Astrocyte (in vitro differentiated cells and primary cell): Measurements from ENCODE around the gene FUZ. TPM values are rescaled to one million over a fixed set of nuclear protein-coding genes. Genes with fewer than 3 reads are reported as not detected.

ENCODE experiments used
- DNase-seq: peaks from one replicate; pipeline ENCODE4 v3.0.0-alpha.2; 2010; ENCODE audit warnings: low read depth
- FAIRE-seq: peaks from 2 replicates; lab custom pipeline; 2011; peaks lifted over from hg19 to GRCh38; lab: Jason Lieb, UNC
- H2AFZ ChIP-seq: 2 replicates; pipeline ENCODE4 v1.6.0; 2012; ENCODE audit warnings: low read depth, low read length, inconsistent platforms
- H3K27ac ChIP-seq: 2 replicates; pipeline ENCODE4 v1.5.1; 2011; ENCODE audit warnings: low read depth, low read length, inconsistent platforms
- H3K27me3 ChIP-seq: 2 replicates; pipeline ENCODE4 v1.6.0; 2011; ENCODE audit warnings: low read length, inconsistent platforms; ENCODE audit not compliant: insufficient read depth
- H3K36me3 ChIP-seq: 2 replicates; pipeline ENCODE4 v1.5.1; 2011; ENCODE audit warnings: low read length, inconsistent platforms; ENCODE audit not compliant: insufficient read depth
- H3K4me1 ChIP-seq: 2 replicates; pipeline ENCODE4 v1.5.1; 2011; ENCODE audit warnings: low read length, inconsistent platforms; ENCODE audit not compliant: insufficient read depth
- H3K4me2 ChIP-seq: 2 replicates; pipeline ENCODE4 v1.6.0; 2012; ENCODE audit warnings: low read length, inconsistent platforms
- H3K4me3 ChIP-seq: 2 replicates; pipeline ENCODE4 v1.5.1; 2011; ENCODE audit warnings: low read depth, mild to moderate bottlenecking, low read length, inconsistent platforms; ENCODE audit not compliant: insufficient read depth
- H3K79me2 ChIP-seq: 2 replicates; pipeline ENCODE4 v1.6.0; 2012; ENCODE audit warnings: mild to moderate bottlenecking, low read length, inconsistent platforms; ENCODE audit not compliant: insufficient read depth
- H3K9ac ChIP-seq: 2 replicates; pipeline ENCODE4 v1.6.0; 2012; ENCODE audit warnings: mild to moderate bottlenecking, low read length, inconsistent platforms
- H3K9me3 ChIP-seq: 2 replicates; pipeline ENCODE4 v1.5.1; 2012; ENCODE audit warnings: low read depth, mild to moderate bottlenecking, low read length, inconsistent platforms; ENCODE audit not compliant: insufficient read depth
- H4K20me1 ChIP-seq: 2 replicates; pipeline ENCODE4 v1.6.0; 2012; ENCODE audit warnings: low read length, inconsistent platforms; ENCODE audit not compliant: insufficient read depth
- H3K27ac Mint-ChIP-seq: one replicate; pipeline ENCODE4 v1.8.0; 2021; ENCODE audit warnings: mild to moderate bottlenecking, mixed read lengths; ENCODE audit not compliant: unreplicated experiment
- H3K27me3 Mint-ChIP-seq: one replicate; pipeline ENCODE4 v1.8.0; 2021; ENCODE audit warnings: low read depth, mixed read lengths; ENCODE audit not compliant: unreplicated experiment
- H3K36me3 Mint-ChIP-seq: one replicate; pipeline ENCODE4 v1.8.0; 2021; ENCODE audit warnings: low read depth, mixed read lengths; ENCODE audit not compliant: unreplicated experiment
- H3K4me1 Mint-ChIP-seq: one replicate; pipeline ENCODE4 v1.8.0; 2021; ENCODE audit warnings: low read depth, mixed read lengths; ENCODE audit not compliant: unreplicated experiment
- H3K4me3 Mint-ChIP-seq: one replicate; pipeline ENCODE4 v1.8.0; 2021; ENCODE audit warnings: mild to moderate bottlenecking, moderate library complexity, mixed read lengths; ENCODE audit not compliant: unreplicated experiment
- H3K9me3 Mint-ChIP-seq: one replicate; pipeline ENCODE4 v1.8.0; 2021; ENCODE audit warnings: mild to moderate bottlenecking, mixed read lengths; ENCODE audit not compliant: unreplicated experiment
- CTCF ChIP-seq: IDR thresholded peaks from 2 replicates; pipeline ENCODE4 v1.5.1; 2011; ENCODE audit warnings: low read depth, mild to moderate bottlenecking, inconsistent platforms, low read length, moderate library complexity; ENCODE audit not compliant: insufficient read depth
- EZH2 ChIP-seq: IDR thresholded peaks from 2 replicates; pipeline ENCODE4 v1.6.1; 2012; ENCODE audit warnings: mild to moderate bottlenecking, low read length, inconsistent platforms; ENCODE audit not compliant: insufficient read depth
- total RNA-seq: library from RNA; stranded (reverse); gene quantifications from 2 replicates; pipeline ENCODE4 v1.2.1, GENCODE V29; 2021

Gene FUZ
- total RNA-seq, 1 donor from 2014 or later = 9.8 TPM

- H3K79me2 ChIP-seq = no peaks in the 10 kb centered on the region
- FAIRE-seq (no peak), DNase-seq (no peak)
- H3K9ac ChIP-seq = no peak overlapping the region
- H4K20me1 ChIP-seq = peaks cover 9% of the 10 kb centered on the region
- no peaks in the 10 kb centered on the region for H3K9me3 ChIP-seq
- no peaks in the 10 kb centered on the region for H3K27me3 Mint-ChIP-seq
- H3K36me3 Mint-ChIP-seq = peaks cover 5% of the 10 kb centered on the region
- no peak overlapping the region for H2AFZ ChIP-seq
- H3K4me3 Mint-ChIP-seq = no peak overlapping the region
- no peaks in the 10 kb centered on the region for H3K9me3 Mint-ChIP-seq
- no peak overlapping the region for H3K4me3 ChIP-seq
- no peak overlapping the region for H3K4me2 ChIP-seq
- TF ChIP-seq EZH2 (no peak), CTCF (no peak)
- no peak overlapping the region for H3K27ac Mint-ChIP-seq
- H3K27ac ChIP-seq = no peak overlapping the region
- H3K4me1 ChIP-seq = peaks cover 20% of the 10 kb centered on the region
- H3K4me1 Mint-ChIP-seq = peaks cover 5% of the 10 kb centered on the region
- no peaks in the 10 kb centered on the region for H3K36me3 ChIP-seq
- no peaks in the 10 kb centered on the region for H3K27me3 ChIP-seq
These were observed 1.8 kb downstream of the FUZ start for GRCh38 chr19:49811328-49811727.

GRCh38 chr19:49809941-49810389 is 3.1 kb downstream of the FUZ start:
- Mint-ChIP-seq H3K36me3 (peaks cover 9% of the 10 kb centered on the region), H3K4me1 (peaks cover 5% of the 10 kb centered on the region), H3K27me3 (no peaks in the 10 kb centered on the region), H3K9me3 (no peaks in the 10 kb centered on the region), H3K4me3 (peak overlapping the region; percentile 57), H3K27ac (no peak overlapping the region)
- TF ChIP-seq EZH2 = no peak
- TF ChIP-seq CTCF = no peak
- Histone ChIP-seq H3K9me3 (no peaks in the 10 kb centered on the region), H3K36me3 (no peaks in the 10 kb centered on the region), H3K27ac (no peak overlapping the region), H3K4me2 (peak overlapping the region; percentile 95), H3K4me3 (no peak overlapping the region), H3K27me3 (no peaks in the 10 kb centered on the region), H3K9ac (peak overlapping the region; percentile 78), H3K79me2 (no peaks in the 10 kb centered on the region), H3K4me1 (peaks cover 20% of the 10 kb centered on the region), H4K20me1 (peaks cover 9% of the 10 kb centered on the region), H2AFZ (no peak overlapping the region)
- no peak for DNase-seq
- no peak for FAIRE-seq

GRCh38 chr19:49809160-49809940 is 3.7 kb downstream of the FUZ start:
- Mint-ChIP-seq H3K27ac (no peak overlapping the region), H3K27me3 (no peaks in the 10 kb centered on the region), H3K9me3 (no peaks in the 10 kb centered on the region), H3K4me1 (peaks cover 5% of the 10 kb centered on the region), H3K4me3 (peak overlapping the region; percentile 76), H3K36me3 (peaks cover 9% of the 10 kb centered on the region)
- Histone ChIP-seq H3K4me3 (peak overlapping the region; percentile 61), H4K20me1 (peaks cover 9% of the 10 kb centered on the region), H3K4me1 (peaks cover 20% of the 10 kb centered on the region), H3K79me2 (no peaks in the 10 kb centered on the region), H3K36me3 (peaks cover 3% of the 10 kb centered on the region), H3K4me2 (peak overlapping the region; percentile 95), H3K9ac (peak overlapping the region; percentile 78), H3K27me3 (no peaks in the 10 kb centered on the region), H2AFZ (peak overlapping the region; percentile 67), H3K9me3 (no peaks in the 10 kb centered on the region), H3K27ac (no peak overlapping the region)
- no peak for TF ChIP-seq CTCF
- no peak for TF ChIP-seq EZH2
- DNase-seq (peak; percentile 16), FAIRE-seq (no peak)
